Stomach smooth muscle (tissue), 2 donors: Measurements from ENCODE around the gene APOD.
"Not testable (repeated sequence)": the region's sequence is repeated elsewhere in the genome, so short reads cannot be mapped to it uniquely, and the experiment has no call there.

Source experiments
- H3K27ac ChIP-seq: one replicate; pipeline ENCODE4 v1.7.0; 2013; ENCODE audit warnings: mild to moderate bottlenecking, low read length, inconsistent platforms
- H3K27me3 ChIP-seq, 2 donors: one replicate each; pipeline ENCODE4 v1.7.0; 2013; ENCODE audit warnings: low read length in 2 of 2; ENCODE audit not compliant: insufficient read depth in 2 of 2, control insufficient read depth in 1 of 2
- H3K36me3 ChIP-seq, 2 donors: one replicate each; pipeline ENCODE4 v1.7.0; 2013; ENCODE audit warnings: low read length in 2 of 2; ENCODE audit not compliant: control insufficient read depth in 2 of 2, insufficient read depth in 2 of 2
- H3K4me1 ChIP-seq: one replicate; pipeline ENCODE4 v1.7.0; 2013; ENCODE audit warnings: low read length; ENCODE audit not compliant: control insufficient read depth, insufficient read depth
- H3K4me3 ChIP-seq, 2 donors: one replicate each; pipeline ENCODE4 v1.7.0; 2013; ENCODE audit warnings: low read length in 2 of 2
- H3K9ac ChIP-seq, 2 donors: one replicate each; pipeline ENCODE4 v1.7.0; 2013; ENCODE audit warnings: low read length in 2 of 2, mild to moderate bottlenecking in 1 of 2
- H3K9me3 ChIP-seq, 2 donors: one replicate each; pipeline ENCODE4 v1.7.0; 2013; ENCODE audit warnings: low read length in 2 of 2; ENCODE audit not compliant: control insufficient read depth in 2 of 2
- donor health status: healthy.
- donor health status: Pancreatic carcinoma.

Gene APOD

GRCh38 chr3:195624603-195625560, 41.1 kb upstream of the APOD start:
- not testable (repeated sequence) for H3K4me3 ChIP-seq, H3K27ac ChIP-seq, H3K27me3 ChIP-seq, H3K36me3 ChIP-seq, H3K9ac ChIP-seq, H3K4me1 ChIP-seq, H3K9me3 ChIP-seq

GRCh38 chr3:195624171-195624570, 40.4 kb upstream of the APOD start:
- not testable (repeated sequence) for H3K36me3 ChIP-seq, H3K9ac ChIP-seq, H3K4me3 ChIP-seq, H3K27me3 ChIP-seq, H3K4me1 ChIP-seq, H3K27ac ChIP-seq, H3K9me3 ChIP-seq

- not testable (repeated sequence) for H3K4me1 ChIP-seq, H3K9me3 ChIP-seq, H3K27ac ChIP-seq, H3K27me3 ChIP-seq, H3K36me3 ChIP-seq, H3K9ac ChIP-seq, H3K4me3 ChIP-seq
Observed at GRCh38 chr3:195623217-195623965, 39.7 kb upstream of the APOD start.

DNA sequence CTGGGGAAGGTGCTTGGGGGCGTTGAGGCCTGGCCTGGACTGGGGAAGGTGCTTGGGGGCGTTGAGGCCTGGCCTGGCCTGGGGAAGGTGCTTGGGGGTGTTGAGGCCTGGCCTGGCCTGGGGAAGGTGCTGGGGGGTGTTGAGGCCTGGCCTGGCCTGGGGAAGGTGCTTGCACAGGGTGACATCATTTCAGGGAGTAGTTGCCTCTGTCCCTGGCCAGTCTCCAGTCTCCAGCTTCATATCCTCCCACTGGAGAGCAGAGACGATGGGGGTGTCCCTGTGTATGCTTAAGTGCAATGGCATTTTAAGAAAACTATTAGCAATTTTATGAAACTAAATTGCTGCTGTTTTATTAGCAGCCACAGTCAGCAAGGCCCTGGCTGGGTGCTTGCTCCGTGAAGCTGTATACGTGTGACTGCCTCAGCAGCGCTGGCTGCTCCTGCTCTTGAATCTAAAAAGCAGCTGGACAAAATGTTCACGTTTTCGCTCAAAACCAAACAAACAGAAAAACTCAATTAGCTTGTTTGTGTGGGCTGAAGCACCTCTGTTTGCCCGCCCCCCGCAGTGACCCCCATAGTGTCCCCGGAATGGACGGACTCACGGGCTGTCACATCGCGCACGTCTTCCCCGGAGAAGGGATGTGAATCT, 38.9 kb upstream of the APOD start:
- H3K36me3 ChIP-seq, H3K4me3 ChIP-seq, H3K27ac ChIP-seq, H3K27me3 ChIP-seq, H3K4me1 ChIP-seq, H3K9me3 ChIP-seq, H3K9ac ChIP-seq: not testable (repeated sequence)

DNA sequence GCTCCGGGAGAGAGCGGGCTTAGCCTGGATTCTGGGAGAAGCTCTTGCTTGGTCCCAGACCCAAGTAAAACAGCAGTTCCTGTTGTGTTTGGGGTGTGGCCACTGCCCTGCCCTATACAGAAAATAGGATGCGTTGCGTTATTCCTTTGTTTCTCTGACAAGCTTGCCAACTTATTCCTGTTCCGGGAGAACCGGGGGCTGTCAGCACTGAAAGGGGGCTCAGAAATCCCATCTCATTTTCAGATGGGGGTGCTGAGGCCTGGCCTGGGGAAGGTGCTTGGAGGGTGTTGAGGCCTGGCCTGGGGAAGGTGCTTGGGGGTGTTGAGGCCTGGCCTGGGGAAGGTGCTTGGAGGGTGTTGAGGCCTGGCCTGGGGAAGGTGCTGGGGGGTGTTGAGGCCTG, 38.3 kb upstream of the APOD start:
- not testable (repeated sequence) for H3K27ac ChIP-seq, H3K4me3 ChIP-seq, H3K9ac ChIP-seq, H3K27me3 ChIP-seq, H3K36me3 ChIP-seq, H3K4me1 ChIP-seq, H3K9me3 ChIP-seq

DNA sequence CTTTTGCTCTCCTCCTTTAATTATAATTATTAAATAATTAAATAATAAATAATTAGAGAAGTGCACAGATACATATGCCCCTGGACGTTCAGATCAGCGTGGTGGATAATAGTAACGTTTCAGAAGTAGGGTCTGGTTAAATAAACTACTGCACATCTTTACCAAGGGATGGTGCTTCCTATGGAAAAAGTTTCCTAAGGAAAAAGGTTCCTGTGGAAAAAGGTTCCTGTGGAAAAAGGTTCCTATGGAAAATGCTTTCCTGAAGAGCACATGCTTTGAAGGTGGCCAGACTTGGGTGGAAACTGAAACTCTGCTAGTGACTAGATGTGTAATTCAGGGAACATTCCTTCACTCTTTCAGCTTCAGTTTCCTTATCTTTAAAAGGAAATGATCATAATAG, 37.4 kb upstream of the APOD start:
- not testable (repeated sequence) for H3K9me3 ChIP-seq, H3K4me3 ChIP-seq, H3K9ac ChIP-seq, H3K4me1 ChIP-seq, H3K27me3 ChIP-seq, H3K36me3 ChIP-seq, H3K27ac ChIP-seq

DNA sequence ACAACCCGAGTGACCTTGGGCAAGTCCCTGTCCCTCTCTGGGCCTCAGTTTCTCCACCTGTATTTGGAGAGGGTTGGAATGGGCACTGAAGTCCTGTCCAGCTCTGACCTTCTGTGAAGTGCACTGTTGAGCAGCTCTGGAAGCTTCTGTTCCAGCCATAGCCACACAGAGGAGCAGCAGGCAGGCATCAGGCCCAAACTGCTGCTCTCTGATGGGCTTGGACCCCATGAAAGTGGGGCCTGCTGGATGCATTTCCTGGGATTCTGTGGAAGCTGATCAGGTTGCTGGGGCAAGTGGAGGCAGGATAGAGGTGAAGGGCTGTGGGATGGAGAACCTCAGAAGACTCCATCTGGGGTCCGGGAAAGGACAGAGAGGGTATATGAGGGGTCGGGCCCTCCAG, 36.7 kb upstream of the APOD start:
- not testable (repeated sequence) for H3K4me1 ChIP-seq, H3K4me3 ChIP-seq, H3K27me3 ChIP-seq, H3K9ac ChIP-seq, H3K36me3 ChIP-seq, H3K9me3 ChIP-seq, H3K27ac ChIP-seq

- not testable (repeated sequence) for H3K9me3 ChIP-seq, H3K4me3 ChIP-seq, H3K36me3 ChIP-seq, H3K9ac ChIP-seq, H3K27ac ChIP-seq, H3K4me1 ChIP-seq, H3K27me3 ChIP-seq
Observed at GRCh38 chr3:195619591-195620369, 36.0 kb upstream of the APOD start.

GRCh38 chr3:195617784-195618659, 34.3 kb upstream of the APOD start:
- H3K4me1 ChIP-seq, H3K27ac ChIP-seq, H3K36me3 ChIP-seq, H3K9ac ChIP-seq, H3K9me3 ChIP-seq, H3K27me3 ChIP-seq, H3K4me3 ChIP-seq: not testable (repeated sequence)

- H3K4me1 ChIP-seq, H3K27me3 ChIP-seq, H3K9me3 ChIP-seq, H3K27ac ChIP-seq, H3K4me3 ChIP-seq, H3K36me3 ChIP-seq, H3K9ac ChIP-seq: not testable (repeated sequence)
Observed at GRCh38 chr3:195617134-195617533, 33.4 kb upstream of the APOD start.
